Endothelial cell of umbilical vein (primary cell): ENCODE measurements around the gene MINPP1. TPM values are rescaled to one million over a fixed set of nuclear protein-coding genes. Genes with fewer than 3 reads are reported as not detected.

Experiments
- BruUV-seq: library from RNA; stranded (reverse); fragments of 400-500 nt; replicated peaks from 2 replicates; lab custom pipeline; 2021; lab: Mats Ljungman, UMichigan
- CTCF ChIA-PET: fragments of 300-600, 350-600 bp; sonication (Branson Sonifier 250); formaldehyde crosslinking; loops from one replicate; lab custom pipeline; 2021; ENCODE audit warnings: antibody characterized with exemption, inconsistent platforms; lab: Charles Lee
- POLR2A ChIA-PET: fragments of 300-600, 350-600 bp; sonication (Branson Sonifier 250); formaldehyde crosslinking; loops from one replicate; lab custom pipeline; 2021; ENCODE audit warnings: antibody characterized with exemption, inconsistent platforms; lab: Charles Lee
- DNase-seq: peaks from one replicate; pipeline ENCODE4 v3.0.0-alpha.2; 2011; ENCODE audit warnings: low read depth, low spot score
- FAIRE-seq: peaks from 2 replicates; lab custom pipeline; 2011; peaks lifted over from hg19 to GRCh38; lab: Jason Lieb, UNC
- H2AFZ ChIP-seq: 2 replicates; pipeline ENCODE4 v1.6.0; 2012; ENCODE audit warnings: low read depth, low read length, control low read depth, inconsistent platforms
- H3K27ac ChIP-seq: 2 replicates; pipeline ENCODE4 v1.5.1; 2011; ENCODE audit warnings: low read depth, mild to moderate bottlenecking, control low read depth, low read length, moderate library complexity; ENCODE audit not compliant: insufficient read depth
- H3K27me3 ChIP-seq, 2 experiments: 2 replicates each; pipeline versions ENCODE4 v1.6.0 to v1.6.1; 2011; ENCODE audit warnings: low read length in 2 of 2, mixed read lengths in 1 of 2; ENCODE audit not compliant: control insufficient read depth in 2 of 2, insufficient read depth in 2 of 2
- H3K36me3 ChIP-seq, 2 experiments: 2 replicates in 1 of 2; 3 replicates in 1 of 2; pipeline ENCODE4 v1.5.1; 2011; ENCODE audit warnings: low read length in 2 of 2, mild to moderate bottlenecking in 1 of 2, moderate library complexity in 1 of 2; ENCODE audit not compliant: control insufficient read depth in 2 of 2, insufficient read depth in 2 of 2; ENCODE audit errors: extremely low read depth in 1 of 2
- H3K4me1 ChIP-seq: 3 replicates; pipeline ENCODE4 v1.5.1; 2011; ENCODE audit warnings: mild to moderate bottlenecking, low read length; ENCODE audit not compliant: control insufficient read depth, insufficient read depth; ENCODE audit errors: extremely low read depth
- H3K4me2 ChIP-seq: 2 replicates; pipeline ENCODE4 v1.6.1; 2011; ENCODE audit warnings: low read length, control low read depth, mixed read lengths; ENCODE audit not compliant: insufficient read depth
- H3K4me3 ChIP-seq, 3 experiments: fragments of 200-600 bp in 1 of 3; sonication (generic), shearing (Covaris generic) in 1 of 3; replicated peaks in 1 of 3; 2 replicates each; pipeline ENCODE4 v1.5.1; 2011 to 2016; ENCODE audit warnings: control low read depth in 3 of 3, low read length in 3 of 3, mild to moderate bottlenecking in 2 of 3, inconsistent platforms in 1 of 3, low read depth in 1 of 3, moderate library complexity in 1 of 3; ENCODE audit not compliant: insufficient read depth in 1 of 3
- H3K79me2 ChIP-seq: 2 replicates; pipeline ENCODE4 v1.6.0; 2012; ENCODE audit warnings: low read length, inconsistent platforms; ENCODE audit not compliant: control insufficient read depth, insufficient read depth
- H3K9ac ChIP-seq: replicated peaks from 2 replicates; pipeline ENCODE3; 2011; ENCODE audit warnings: low read length, control low read depth; ENCODE audit not compliant: insufficient read depth; ENCODE audit errors: extremely low read depth
- H3K9me1 ChIP-seq: replicated peaks from 3 replicates; pipeline ENCODE4 v1.6.0; 2011; ENCODE audit warnings: mild to moderate bottlenecking, low read length; ENCODE audit not compliant: control insufficient read depth, insufficient read depth; ENCODE audit errors: extremely low read depth
- H3K9me3 ChIP-seq: replicated peaks from 2 replicates; pipeline ENCODE4 v1.5.1; 2012; ENCODE audit warnings: low read length, inconsistent platforms; ENCODE audit not compliant: control insufficient read depth, insufficient read depth
- H4K20me1 ChIP-seq: replicated peaks from 2 replicates; pipeline ENCODE3; 2011; ENCODE audit warnings: mild to moderate bottlenecking, low read length; ENCODE audit not compliant: control insufficient read depth, insufficient read depth; ENCODE audit errors: extremely low read depth
- CTCF ChIP-seq, 2 donors: IDR thresholded peaks; 1 replicate in 1 of 2; 2 replicates in 1 of 2; pipeline ENCODE4 v1.5.1; 2011; ENCODE audit warnings: low read length in 2 of 2, mild to moderate bottlenecking in 2 of 2, moderate library complexity in 2 of 2, control low read depth in 1 of 2, inconsistent platforms in 1 of 2, low read depth in 1 of 2; ENCODE audit not compliant: insufficient read depth in 1 of 2; ENCODE audit errors: extremely low read depth in 1 of 2
- FOS ChIP-seq: IDR thresholded peaks from 2 replicates; pipeline ENCODE4 v1.6.1; 2011; ENCODE audit warnings: mild to moderate bottlenecking, low read length, moderate library complexity, borderline replicate concordance; ENCODE audit not compliant: insufficient read depth
- GATA2 ChIP-seq: IDR thresholded peaks from 2 replicates; pipeline ENCODE4 v1.7.0; 2011; ENCODE audit warnings: low read depth, mild to moderate bottlenecking, moderate library complexity, mixed read lengths, low read length; ENCODE audit not compliant: insufficient read length, insufficient read depth
- JUN ChIP-seq: IDR thresholded peaks from 2 replicates; pipeline ENCODE4 v1.6.1; 2011; ENCODE audit warnings: borderline replicate concordance, low read depth; ENCODE audit not compliant: insufficient read length, insufficient read depth
- MYC ChIP-seq: IDR thresholded peaks from one replicate; pipeline ENCODE4 v1.6.1; 2011; ENCODE audit warnings: mild to moderate bottlenecking, low read depth, low read length
- POLR2A ChIP-seq: IDR thresholded peaks from 2 replicates; pipeline ENCODE4 v1.6.1; 2012; ENCODE audit warnings: low read depth, mild to moderate bottlenecking, control low read depth, low read length
- POLR2AphosphoS5 ChIP-seq: IDR thresholded peaks from 2 replicates; pipeline ENCODE4 v1.6.1; 2012; ENCODE audit warnings: low read depth, mild to moderate bottlenecking, control low read depth, low read length, moderate library complexity; ENCODE audit not compliant: insufficient read depth
- dilution Hi-C: fragments of 300-500 bp; cut with MboI; formaldehyde crosslinking; loops from one replicate; pipeline ENCODE4 v1.15.0; 2019; ENCODE audit warnings: low sequenced_read_pairs; ENCODE audit not compliant: extremely low pct_ligation_motif_present
- intact Hi-C: fragments of 100-400 bp; cut with micrococcal nuclease; formaldehyde crosslinking; loops from one replicate; pipeline ENCODE4 v1.10.0; 2022
- polyA plus RNA-seq, 4 experiments: library from polyadenylated mRNA; depleted of rRNA in 3 of 4; stranded (reverse) in 3 of 4; unstranded in 1 of 4; fragments of >200 nt; gene quantifications; 2 replicates each; pipeline versions ENCODE4 v1.2.1 to v1.2.3, GENCODE V29; 2011 to 2012; ENCODE audit warnings: missing spikeins in 1 of 4
- total RNA-seq: library from RNA; stranded (reverse); gene quantifications from 2 replicates; pipeline ENCODE4 v1.2.3, GENCODE V29; 2021
- TF ChIP-seq, protein P1 (sequence below): IDR thresholded peaks from 2 replicates; pipeline ENCODE4 v1.6.1; 2011; ENCODE audit not compliant: insufficient read depth, insufficient read length

The MINPP1 gene
- total and polyA plus RNA-seq, 2 donors (not counting 3 experiments of a cell fraction or from before 2014, with no cell fraction given), result 11.7 to 23.8 TPM

GRCh38 chr10:87565010-87565409 lies 60.3 kb downstream of the MINPP1 start:
- dilution Hi-C loops, result no loop called here
- no peaks in the 10 kb centered on the region for H3K9me1 ChIP-seq

More at GRCh38 chr10:87565010-87565409, 60.3 kb downstream of the MINPP1 start:
- no peaks in the 10 kb centered on the region for H3K79me2 ChIP-seq
- no peak overlapping the region for H3K4me3 ChIP-seq
- POLR2A ChIA-PET, result no interaction called here
- no TSS peak for BruUV-seq
- no peaks in the 10 kb centered on the region for H4K20me1 ChIP-seq
- DNase-seq (no peak), FAIRE-seq (no peak)
- no peaks in the 10 kb centered on the region for H3K9me3 ChIP-seq
- H3K4me2 ChIP-seq, result no peak overlapping the region
- H3K27ac ChIP-seq, result no peak overlapping the region
- peaks cover 4 to 5% of the 10 kb centered on the region in 2 experiments for H3K27me3 ChIP-seq
- H2AFZ ChIP-seq, result no peak overlapping the region
- H3K4me1 ChIP-seq, result no peaks in the 10 kb centered on the region
- TF ChIP-seq GATA2, result no peak
- no peak for TF ChIP-seq FOS
- no peak for TF ChIP-seq JUN
- no peak for TF ChIP-seq MYC
- no peak for TF ChIP-seq POLR2AphosphoS5
- TF ChIP-seq, protein P1, sequence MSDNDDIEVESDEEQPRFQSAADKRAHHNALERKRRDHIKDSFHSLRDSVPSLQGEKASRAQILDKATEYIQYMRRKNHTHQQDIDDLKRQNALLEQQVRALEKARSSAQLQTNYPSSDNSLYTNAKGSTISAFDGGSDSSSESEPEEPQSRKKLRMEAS, result no peak
- TF ChIP-seq CTCF (IDR thresholded peaks at IDR 0.05; ENCODE audit: extremely low read depth in 1 of 2, insufficient read depth in 1 of 2, low read depth in 1 of 2, low read length in 2 of 2), result no peak
- TF ChIP-seq POLR2A, result no peak
- no peaks in the 10 kb centered on the region for H3K36me3 ChIP-seq
- no peak overlapping the region for H3K9ac ChIP-seq
- CTCF ChIA-PET, result no interaction called here
- intact Hi-C loops, result no loop called here
